DMS 273 (cell line): ENCODE data around the gene C16orf92.
"Not testable (repeated sequence)": the region's sequence is repeated elsewhere in the genome, so short reads cannot be mapped to it uniquely, and the experiment has no call there.

Experiments
- DNase-seq: peaks from one replicate; lab custom pipeline; 2025; ENCODE audit not compliant: unreplicated experiment; lab: John Stamatoyannopoulos, UW

C16orf92 gene

DNA sequence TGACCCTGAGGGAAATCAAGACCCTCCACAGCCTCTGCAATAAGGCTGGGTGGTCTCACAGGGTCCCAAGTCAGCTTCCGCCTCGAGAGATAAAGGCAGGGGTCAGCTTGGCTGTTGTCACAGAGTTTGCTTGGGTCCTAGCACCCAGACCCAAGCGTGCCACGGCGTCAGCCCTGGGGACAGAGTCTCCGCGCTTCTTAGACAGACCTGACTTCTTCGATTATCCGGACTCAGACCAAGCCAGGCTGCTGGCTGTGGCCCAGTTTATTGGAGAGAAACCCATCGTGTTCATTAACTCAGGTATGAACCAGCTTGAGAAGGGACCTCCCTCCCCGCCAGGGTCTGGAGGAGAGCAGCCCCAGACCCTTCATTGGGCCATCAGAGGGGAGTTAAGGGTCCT lies 588 bp downstream of the C16orf92 start:
- DNase-seq: no peak

DNA sequence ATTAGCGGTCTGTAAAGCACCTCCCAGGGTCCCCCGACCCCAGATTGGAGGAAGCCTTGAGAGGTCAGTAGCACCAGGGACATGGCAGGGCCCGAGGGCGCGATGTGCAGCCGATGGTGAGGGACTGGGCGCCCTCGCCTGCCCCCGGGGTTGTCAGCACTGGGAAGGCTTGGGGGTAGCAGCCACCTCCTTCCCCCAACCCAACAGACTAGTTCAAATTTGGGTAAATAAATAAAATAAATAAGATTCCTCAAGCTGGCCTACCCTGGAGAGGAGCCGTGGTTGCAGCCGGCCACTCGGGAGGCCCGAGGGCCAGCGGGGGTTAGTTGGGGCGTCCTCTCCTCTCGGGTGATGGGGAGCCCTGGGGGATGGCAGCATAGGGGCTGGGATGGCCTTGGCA lies 1.5 kb downstream of the C16orf92 start:
- DNase-seq: no peak

DNA sequence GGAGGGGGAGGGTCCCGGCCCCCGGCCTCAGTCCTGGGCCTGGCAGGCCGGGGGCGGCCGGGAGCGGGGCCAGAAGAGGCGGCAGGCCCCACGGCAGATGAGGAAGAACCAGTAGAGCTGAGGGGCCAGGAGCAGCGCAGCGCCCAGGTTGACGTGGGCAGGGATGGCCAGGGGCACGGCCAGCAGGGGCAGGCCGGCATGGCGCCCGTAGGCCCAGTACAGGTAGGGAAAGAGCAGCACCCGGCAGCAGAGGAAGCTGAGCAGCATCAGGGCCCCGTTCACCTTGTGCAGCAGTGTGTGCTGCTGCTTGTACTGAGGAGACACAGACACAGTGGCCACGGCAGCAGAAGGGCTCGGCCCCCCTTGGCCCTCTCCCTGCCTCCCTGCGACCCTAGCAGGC lies 2.2 kb downstream of the C16orf92 start:
- DNase-seq: no peak

- DNase-seq: no peak
Measured at GRCh38 chr16:30025574-30025973, 2.6 kb downstream of the C16orf92 start.

DNA sequence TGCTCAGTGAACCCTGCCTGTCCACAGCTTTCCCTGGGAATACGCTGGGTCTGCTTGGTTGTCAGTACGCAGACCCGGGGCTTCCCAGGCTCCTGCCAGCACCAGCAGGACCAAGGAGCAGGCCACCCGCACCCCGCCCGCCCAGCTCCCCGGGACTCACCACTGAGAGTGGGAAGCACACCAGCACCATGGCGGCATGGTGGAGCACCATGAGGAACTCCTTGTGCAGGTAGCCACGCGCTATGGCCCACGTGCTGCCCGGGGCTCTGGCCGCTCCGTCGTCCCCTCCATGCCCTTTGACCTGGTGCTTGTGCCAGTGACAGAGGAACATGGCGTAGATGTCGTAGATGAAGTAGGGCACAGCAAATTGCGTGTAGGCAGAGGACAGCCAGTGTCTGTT lies 3.5 kb downstream of the C16orf92 start:
- no peak for DNase-seq

- DNase-seq: peak; percentile 81
Measured at GRCh38 chr16:30027588-30028437, 4.8 kb downstream of the C16orf92 start.

DNA sequence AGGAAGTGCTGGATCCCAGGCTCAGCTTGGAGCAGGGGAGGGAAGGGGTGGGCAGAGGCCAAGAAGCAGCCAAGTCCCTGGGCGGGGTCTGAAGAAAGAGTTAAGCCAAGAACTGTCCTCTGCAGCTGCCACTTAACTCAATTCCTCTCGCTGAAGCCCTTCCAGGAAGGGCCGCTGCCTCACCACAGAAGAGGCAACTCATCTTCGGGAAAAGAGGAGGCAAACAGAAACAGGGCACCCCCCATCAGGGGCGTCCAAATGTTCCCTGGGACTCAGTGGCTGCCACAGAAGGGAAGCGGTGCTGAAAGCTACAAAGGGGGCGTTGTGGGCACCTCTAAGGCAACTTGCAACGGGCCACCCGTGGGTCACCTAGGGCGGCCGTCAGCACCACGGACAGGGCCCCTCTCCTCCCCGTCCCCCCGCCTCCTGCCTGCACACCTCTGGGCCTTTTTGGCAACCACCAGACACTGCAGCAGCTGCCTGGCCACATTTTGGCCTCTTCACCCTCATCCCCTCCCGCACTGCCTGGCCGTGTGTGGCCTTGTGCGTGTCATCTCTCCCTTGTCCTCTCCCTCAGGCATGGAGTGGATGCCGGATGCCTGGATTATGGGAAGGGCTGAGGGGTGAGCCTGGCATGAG lies 5.6 kb downstream of the C16orf92 start:
- peak; percentile 81 for DNase-seq

GRCh38 chr16:30030011-30030685 lies 7.2 kb downstream of the C16orf92 start:
- DNase-seq: peak; percentile 77

DNA sequence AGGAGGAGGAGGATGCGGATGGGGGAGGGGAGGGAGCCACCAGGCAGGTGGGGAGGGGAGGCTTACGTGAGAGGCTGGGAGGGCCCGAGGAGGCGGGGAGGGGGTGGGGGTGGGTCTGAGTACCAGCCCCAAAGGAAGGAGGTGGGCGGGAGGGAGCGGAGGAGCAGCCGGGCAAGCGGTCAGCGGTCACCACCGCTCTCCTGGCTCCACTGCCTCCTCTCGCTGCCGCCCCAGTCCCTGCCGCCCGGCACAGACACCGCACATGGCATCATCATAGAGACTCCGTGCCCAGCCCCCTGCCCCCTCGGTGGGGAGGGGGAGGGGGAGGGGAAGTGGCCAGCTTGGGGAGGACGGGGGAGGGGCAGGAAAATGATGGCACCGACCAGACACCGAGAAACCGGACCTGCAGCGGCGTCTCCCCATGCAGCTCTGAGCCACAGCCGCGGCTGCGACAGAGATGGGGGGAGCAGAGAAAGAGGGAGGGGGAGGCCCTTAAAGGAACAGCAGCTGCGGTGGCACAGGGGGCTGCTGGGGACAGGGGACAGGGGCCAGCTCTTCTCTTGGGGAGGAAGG lies 7.9 kb downstream of the C16orf92 start, which contains the start of gene TLCD3B:
Gene TLCD3B (minus strand): TSS at position 431 of the 573 bp plus-strand sequence. CDS start 744 bp downstream, outside the sequence.
- DNase-seq: no peak

DNA sequence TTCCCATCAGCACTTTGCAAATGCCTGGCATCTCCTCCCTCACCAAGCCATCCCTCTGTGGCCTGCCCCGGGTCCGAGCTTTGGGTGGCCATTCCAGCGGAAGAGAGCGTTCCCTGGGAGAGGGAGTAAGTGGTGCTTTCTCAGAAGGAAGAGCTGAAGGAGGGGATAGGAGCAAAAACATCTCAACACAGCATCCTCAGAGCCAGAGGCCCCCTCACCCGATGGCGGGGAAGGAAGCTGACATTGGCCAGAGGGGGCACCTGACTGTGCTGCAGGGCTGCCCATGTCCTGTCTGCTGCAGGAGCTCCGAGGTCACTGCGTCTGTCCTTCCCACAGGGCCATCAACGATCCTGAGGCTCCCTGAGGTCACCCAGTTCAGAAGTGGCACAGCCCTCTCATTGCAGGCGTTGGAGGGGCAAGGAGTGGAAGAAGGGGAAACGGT lies 8.5 kb downstream of the C16orf92 start:
- no peak for DNase-seq

- DNase-seq: peak; percentile 89
Measured at GRCh38 chr16:30032083-30032819, 9.3 kb downstream of the C16orf92 start.

DNA sequence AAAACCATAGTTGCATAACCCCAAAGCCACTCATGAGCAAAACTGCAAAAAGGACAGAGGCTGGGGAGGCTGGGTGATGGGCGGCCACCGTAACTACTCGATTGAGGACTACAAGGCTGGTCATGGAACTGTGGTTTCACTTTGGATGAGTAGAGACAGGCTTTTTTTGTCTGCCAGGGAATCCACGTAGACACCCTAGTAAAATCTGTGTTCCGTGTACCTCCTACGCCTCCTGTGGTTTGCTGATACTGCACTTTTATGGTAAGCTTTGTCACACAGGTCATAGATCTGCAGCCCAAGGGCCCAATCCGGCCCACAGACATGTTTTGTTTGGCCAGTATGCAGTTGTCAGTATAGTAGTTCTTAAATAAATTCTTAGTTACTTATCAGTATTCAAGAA lies 10.3 kb downstream of the C16orf92 start:
- no peak for DNase-seq

GRCh38 chr16:30040221-30040620 lies 17.2 kb downstream of the C16orf92 start:
- no peak for DNase-seq

GRCh38 chr16:30040690-30041089 lies 17.7 kb downstream of the C16orf92 start:
- not testable (repeated sequence) for DNase-seq

- peak; percentile 71 for DNase-seq
Measured at GRCh38 chr16:30041841-30042240, 18.8 kb downstream of the C16orf92 start.

DNA sequence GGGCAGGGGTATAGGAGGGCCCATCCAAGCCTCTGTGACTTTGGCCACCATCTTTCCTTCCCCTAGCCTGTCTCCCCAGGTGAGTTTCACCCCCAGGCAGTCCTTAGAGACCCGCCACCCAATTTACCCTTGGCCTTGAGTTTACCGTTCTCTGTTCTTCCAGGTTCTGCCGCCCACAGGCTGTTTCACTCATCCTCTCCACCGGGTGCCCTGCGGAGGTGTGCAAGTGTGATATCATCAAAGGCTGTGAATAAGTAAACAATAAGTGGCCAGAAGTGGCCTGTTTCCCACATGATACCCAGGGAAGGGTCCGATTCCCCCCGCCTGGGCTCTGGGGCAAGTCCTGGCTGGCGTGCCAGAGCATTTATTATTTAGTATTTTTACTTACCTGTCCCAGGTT lies 23.2 kb downstream of the C16orf92 start:
- no peak for DNase-seq

- DNase-seq: no peak
Measured at GRCh38 chr16:30046588-30046987, 23.6 kb downstream of the C16orf92 start.

- DNase-seq: no peak
Measured at GRCh38 chr16:30049871-30050270, 26.9 kb downstream of the C16orf92 start.

DNA sequence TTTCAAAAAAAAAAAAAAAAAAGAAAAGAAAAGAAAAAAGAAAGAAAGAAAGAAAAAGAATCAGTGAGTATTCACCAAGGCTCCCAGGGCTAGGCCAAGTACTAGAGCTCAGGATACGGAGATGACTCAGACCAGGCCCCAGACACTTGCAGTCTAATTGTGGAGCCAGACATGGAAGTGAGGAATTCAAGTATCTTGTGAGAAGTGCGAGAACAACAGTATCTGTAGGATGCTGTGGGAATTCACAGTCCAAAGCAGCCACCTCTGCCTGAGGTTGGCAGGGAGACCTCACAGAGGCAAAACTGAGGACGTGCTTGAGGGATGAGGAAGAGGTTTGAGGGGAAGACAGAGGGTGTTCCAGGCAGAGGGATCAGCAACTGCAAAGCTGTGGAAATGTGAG lies 28.5 kb downstream of the C16orf92 start:
- no peak for DNase-seq

DNA sequence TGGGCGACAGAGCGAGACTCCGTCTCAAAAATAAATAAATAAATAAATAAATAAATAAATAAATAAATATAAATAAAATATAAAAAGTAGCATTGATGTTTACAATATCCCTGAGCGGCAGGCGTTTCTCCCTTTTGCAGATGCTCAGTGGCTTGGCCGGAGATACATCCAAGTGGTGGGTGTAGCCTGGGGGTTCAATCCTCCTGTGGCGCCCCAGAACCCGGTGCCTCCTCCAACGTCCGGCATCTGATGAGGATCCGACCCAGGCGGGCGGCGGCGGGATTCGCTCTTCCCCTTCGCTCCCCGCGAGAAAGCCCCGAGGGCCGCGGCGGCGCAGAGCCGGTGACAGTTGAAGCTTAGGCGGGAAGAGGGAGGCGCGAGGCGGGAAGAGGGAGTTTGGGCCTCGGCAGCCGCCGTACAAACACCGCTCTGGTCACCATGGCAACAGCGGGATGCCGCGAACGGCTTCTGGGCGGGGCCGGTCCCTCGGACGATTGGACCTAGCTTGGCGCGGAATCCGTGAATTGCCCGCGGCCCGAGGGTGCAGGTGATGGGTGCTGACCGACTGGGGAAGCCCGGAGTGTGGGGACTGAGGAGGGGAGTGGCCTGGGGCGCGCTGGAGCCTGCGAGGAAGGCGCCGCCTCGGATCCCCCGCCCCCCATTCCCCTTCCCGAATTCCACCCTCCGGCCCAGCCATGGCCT lies 29.8 kb downstream of the C16orf92 start:
- DNase-seq: peak; percentile 97
